Left hindlimb (tissue), 1 donor: ENCODE results near the gene RUSC1.

Experiments used
- DNase-seq: peaks from one replicate; pipeline ENCODE4 v3.0.0-alpha.2; 2018

The RUSC1 gene

GRCh38 chr1:155296661-155297060, 24.0 kb upstream of the RUSC1 start:
- DNase-seq, result no peak

- no peak for DNase-seq
Measured at GRCh38 chr1:155297384-155297783, 23.3 kb upstream of the RUSC1 start.

- DNase-seq, result no peak
Measured at GRCh38 chr1:155300024-155300423, 20.7 kb upstream of the RUSC1 start.

DNA sequence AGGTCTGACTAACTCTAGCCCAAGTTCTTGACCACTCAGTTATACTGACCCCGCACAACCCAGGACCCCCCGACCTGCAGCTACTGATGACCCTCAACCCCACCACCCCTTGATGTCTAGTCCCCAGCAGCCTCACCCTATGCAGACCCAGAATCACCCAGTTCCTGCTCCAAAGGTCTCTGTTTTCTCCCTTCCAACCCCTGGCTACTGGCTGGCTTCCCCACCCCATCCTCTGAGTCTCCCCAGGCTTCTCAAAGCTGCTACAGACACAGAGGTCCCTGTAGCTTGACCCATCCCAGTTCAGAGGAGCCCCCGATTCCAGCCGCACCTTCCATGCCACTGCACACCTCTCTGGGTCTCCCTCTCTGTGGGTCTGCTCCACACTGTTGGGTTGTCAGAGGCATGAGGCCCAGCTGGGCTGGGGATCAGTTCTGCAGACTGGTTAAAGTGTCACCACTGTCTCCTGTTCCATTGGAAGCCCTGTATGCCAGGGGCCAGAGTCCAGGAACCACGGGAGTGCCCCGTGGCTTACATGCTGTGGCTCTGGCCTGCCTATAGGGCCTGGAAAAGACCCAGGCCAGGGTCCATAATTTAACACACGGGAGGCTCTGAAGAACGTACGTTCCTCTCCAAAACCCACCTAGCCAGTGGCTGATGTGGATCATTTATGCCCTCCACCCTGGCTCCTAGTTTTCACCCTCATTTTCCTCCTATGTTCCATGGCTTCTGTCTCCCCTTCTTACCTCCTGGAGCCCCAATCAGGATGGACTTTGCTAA, 20.0 kb upstream of the RUSC1 start:
- DNase-seq, result no peak

DNA sequence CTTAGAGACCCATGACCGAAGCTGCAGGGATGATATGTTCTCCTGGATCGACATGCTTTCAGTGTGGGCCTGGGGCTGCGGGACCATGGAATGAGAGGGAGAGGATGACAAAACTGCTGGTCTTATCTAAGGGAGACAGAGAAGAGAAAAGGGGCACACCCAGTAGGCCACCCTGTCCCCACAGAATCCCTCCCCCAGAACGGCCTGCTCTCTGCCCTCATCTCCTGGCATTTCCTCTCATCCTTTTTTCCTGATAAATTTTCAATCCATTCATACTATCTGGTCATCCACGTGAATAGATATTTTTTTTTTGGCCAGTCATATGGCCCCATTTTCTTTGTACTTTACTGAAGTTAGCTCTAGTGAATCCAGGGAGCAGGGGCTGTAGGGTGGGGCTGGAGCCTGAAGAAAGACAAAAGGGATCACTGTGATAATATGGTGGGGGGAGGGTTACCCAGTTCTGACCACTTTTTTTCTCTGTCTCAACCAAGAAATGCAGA, 19.3 kb upstream of the RUSC1 start, which contains the start of gene PKLR:
PKLR (minus strand) TSS at position 97 of the 500 bp plus-strand sequence; CDS start at position 54, 43 bp downstream.
- no peak for DNase-seq

DNA sequence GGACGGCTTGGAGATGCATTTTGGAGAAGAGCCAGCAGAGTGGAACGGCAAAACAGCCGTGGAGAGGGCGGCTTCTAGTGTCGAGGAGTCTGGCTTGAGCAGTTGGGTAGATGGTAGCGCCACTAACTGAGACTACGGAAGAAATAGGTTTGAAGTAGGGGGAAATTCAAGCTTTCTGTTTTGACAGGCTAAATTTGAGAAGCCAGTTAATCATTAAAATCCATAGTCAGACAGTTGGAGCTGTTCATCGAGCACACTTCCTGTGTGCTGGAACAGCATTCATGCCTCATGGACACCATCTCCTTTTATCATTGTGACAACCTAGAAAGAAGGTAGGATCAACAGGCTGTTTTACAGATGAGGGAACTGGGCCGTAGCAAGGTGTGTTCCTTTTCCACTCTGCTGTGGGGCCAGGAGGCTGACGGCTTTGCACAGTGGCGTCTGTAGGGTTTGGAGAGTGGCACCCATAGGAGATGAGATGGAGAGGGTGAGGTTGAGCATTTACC, 16.1 kb upstream of the RUSC1 start:
- no peak for DNase-seq

GRCh38 chr1:155305881-155306391, 14.8 kb upstream of the RUSC1 start:
- no peak for DNase-seq

- no peak for DNase-seq
Measured at GRCh38 chr1:155307247-155307740, 13.4 kb upstream of the RUSC1 start.

GRCh38 chr1:155308493-155309422, 11.9 kb upstream of the RUSC1 start, which contains the start of gene FDPS:
Gene FDPS, plus strand, starts transcription at chr1:155308866. Its CDS starts 924 bp downstream, at chr1:155309790.
- DNase-seq, result peak; percentile 99

- DNase-seq, result no peak
Measured at GRCh38 chr1:155309423-155310021, 11.2 kb upstream of the RUSC1 start.

GRCh38 chr1:155313261-155313660, 7.4 kb upstream of the RUSC1 start:
- no peak for DNase-seq

DNA sequence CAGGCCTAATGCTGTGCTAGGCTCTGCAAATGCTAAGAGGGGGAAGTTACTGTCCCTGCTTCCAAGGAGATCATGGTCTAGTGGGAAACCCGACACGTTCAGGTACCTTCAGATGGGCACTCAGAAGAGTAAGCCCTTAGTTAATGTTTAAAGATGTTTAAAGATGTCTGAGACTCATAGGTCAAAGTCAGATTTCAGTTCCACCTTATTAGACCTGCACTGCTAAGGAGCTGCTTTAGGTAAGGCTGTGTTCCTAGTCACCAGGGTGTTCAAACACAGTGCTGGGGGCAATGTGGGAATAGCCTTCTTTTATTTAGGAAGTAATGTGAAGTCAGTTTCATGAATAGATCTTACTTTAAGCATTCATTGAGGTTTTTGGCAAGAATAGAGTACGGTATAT, 3.8 kb upstream of the RUSC1 start:
- no peak for DNase-seq

DNA sequence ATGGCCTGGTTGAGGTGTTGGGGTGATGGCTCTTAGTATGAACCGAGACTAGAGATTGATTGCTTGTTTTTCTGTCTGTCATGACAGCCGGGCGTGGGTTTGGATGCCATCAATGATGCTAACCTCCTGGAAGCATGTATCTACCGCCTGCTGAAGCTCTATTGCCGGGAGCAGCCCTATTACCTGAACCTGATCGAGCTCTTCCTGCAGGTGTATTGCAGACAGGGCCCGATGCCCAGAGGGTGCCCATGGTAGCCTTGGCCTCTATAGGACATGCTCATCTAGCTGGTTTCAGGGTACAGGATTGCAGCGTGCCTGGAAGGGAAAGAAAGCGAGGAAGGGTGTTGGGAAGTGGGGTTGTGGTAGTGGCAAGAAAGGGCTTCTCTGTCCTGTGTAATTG, 2.6 kb upstream of the RUSC1 start:
- DNase-seq, result no peak

- no peak for DNase-seq
Measured at GRCh38 chr1:155319536-155319935, 1.2 kb upstream of the RUSC1 start.

DNA sequence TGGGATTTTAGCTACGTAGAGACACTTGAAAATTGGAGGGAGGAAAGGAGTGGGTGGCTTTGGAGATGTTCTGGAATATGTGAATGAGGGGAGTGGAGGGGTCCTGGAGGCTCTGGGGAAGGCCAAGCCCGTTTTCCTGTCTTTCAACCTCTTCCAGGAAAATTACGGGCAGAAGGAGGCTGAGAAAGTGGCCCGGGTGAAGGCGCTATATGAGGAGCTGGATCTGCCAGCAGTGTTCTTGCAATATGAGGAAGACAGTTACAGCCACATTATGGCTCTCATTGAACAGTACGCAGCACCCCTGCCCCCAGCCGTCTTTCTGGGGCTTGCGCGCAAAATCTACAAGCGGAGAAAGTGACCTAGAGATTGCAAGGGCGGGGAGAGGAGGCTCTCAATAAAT, 442 bp upstream of the RUSC1 start:
- DNase-seq, result peak; percentile 43

DNA sequence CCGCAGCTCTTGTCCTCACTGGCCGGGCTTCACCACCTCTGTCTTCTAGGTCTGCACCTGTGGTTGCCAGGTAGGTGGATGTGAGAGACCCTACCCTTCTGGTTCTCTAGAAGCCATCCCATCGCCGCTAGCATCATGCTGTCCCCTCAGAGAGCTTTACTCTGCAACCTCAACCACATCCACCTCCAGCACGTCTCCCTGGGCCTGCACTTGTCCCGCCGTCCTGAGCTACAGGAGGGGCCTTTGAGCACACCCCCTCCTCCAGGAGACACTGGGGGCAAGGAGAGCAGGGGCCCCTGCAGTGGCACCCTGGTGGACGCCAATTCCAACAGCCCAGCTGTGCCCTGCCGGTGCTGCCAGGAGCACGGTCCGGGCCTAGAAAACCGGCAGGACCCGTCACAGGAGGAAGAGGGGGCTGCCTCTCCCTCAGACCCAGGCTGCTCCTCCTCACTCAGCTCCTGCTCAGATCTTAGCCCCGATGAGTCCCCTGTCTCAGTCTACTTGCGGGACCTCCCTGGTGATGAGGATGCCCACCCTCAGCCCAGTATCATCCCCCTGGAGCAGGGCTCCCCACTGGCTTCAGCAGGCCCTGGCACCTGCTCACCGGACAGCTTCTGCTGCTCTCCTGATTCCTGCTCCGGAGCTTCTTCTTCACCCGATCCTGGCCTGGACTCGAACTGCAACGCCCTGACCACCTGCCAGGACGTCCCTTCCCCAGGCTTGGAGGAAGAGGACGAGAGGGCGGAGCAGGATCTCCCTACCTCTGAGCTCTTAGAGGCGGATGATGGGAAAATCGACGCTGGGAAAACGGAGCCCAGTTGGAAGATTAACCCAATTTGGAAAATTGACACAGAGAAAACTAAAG, 1.2 kb downstream of the RUSC1 start:
- no peak for DNase-seq

DNA sequence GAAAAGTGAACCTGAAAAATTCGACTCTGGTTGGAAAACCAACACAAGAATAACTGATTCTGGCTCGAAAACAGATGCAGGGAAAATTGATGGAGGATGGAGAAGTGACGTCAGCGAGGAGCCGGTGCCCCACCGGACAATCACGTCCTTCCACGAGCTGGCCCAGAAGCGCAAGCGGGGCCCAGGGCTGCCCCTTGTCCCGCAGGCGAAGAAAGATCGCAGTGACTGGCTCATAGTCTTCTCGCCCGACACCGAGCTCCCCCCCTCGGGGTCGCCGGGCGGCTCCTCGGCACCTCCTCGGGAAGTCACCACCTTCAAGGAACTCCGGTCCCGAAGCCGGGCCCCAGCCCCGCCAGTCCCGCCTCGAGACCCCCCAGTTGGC, 1.9 kb downstream of the RUSC1 start:
- no peak for DNase-seq

DNA sequence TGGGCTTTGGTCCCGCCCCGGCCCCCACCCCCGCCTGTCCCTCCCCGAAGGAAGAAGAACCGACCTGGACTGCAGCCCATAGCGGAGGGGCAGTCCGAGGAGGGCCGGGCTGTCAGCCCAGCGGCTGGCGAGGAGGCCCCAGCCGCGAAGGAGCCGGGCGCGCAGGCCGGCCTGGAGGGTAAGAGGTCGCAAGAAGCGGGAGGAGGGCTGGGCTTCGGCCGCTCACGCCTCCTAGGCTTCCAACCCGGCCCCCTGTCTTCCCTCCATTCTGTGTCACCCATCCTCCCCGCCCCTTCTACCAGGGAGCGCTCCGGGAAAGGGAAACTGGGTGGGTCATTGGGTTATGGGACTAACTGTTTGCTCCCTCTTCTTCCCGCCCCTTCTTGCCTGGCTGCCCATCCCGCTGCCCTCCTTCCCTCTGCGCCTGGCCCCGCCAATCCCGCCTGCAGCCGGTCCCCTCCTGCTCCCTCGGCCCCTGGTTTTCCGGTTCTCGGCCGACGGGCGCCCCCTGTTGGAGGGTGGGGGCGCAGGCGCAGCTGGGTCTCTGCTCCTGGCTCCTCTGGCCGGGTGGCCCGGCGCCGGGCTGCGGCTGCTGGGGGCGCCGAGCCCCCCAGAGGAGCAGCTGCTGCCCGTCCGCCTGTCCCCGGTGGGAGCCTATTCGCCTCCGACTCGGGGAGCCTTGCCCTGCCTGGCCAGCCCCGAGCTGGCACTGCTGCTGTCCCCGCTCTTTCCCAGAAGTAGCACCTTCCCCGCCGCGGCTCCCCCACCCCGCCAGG, 2.4 kb downstream of the RUSC1 start:
- peak; percentile 96 for DNase-seq

- DNase-seq, result peak; percentile 94
Measured at GRCh38 chr1:155323729-155324036, 3.0 kb downstream of the RUSC1 start.

DNA sequence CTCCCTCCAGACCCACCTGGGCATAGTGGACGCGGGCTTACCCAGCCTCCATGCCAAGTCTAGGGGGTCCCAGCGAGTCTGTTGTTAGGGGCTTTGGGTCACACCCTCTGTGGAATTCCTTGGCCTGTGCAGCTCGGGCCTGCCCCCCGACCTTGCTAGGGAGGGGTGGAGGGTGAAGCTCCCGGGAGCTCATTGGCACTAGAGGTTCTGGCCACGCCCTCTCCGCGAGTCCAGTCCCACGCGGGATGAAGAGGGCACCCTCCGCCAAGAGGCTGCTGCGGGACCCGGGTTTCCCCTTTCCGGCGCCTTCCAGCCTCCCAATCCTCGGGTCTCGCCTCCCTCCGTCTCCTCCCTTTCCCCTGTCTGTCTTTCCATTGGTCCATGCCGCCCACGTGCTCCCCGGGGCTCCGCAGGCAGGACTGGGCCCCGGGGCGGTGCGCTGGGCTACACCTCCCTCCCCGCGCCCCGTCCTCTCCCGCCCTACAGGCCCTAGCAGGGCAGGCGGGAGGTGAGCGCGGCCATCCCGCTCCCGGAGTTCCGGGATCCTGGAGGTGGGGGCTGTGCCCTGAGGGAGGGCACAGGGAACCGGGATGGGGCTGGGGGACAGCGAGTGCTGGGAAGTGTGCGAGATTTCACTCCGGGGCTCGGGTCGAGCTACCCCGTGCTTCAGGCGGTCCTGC, 3.5 kb downstream of the RUSC1 start:
- peak; percentile 97 for DNase-seq
